Uterus (tissue), 4 donors: ENCODE data around the gene QKI. TPM values are rescaled to one million over a fixed set of nuclear protein-coding genes. Genes with fewer than 3 reads are reported as not detected.

Source experiments
- DNase-seq, 2 donors: peaks; one replicate each; pipeline ENCODE4 v3.0.0-alpha.2; 2019 to 2020
- H3K27ac ChIP-seq, 2 donors: fragments of 200-600 bp; sonication (generic); 1 replicate in 1 of 2; 2 replicates in 1 of 2; pipeline ENCODE4 v1.5.1; 2016 to 2018
- H3K27me3 ChIP-seq, 2 donors: fragments of 200-600 bp; sonication (generic); one replicate each; pipeline ENCODE4 v1.5.1; 2018 to 2019; ENCODE audit warnings: control low read depth in 1 of 2
- H3K36me3 ChIP-seq, 2 donors: fragments of 200-600 bp; sonication (generic); one replicate each; pipeline ENCODE4 v1.5.1; 2019; ENCODE audit warnings: control low read depth in 1 of 2
- H3K4me1 ChIP-seq, 2 donors: fragments of 200-600 bp; sonication (generic); one replicate each; pipeline ENCODE4 v1.5.1; 2018 to 2019; ENCODE audit warnings: control low read depth in 1 of 2
- H3K4me3 ChIP-seq, 2 donors: fragments of 200-600 bp; sonication (generic); 1 replicate in 1 of 2; 2 replicates in 1 of 2; pipeline ENCODE4 v1.5.1; 2018 to 2019; ENCODE audit warnings: mild to moderate bottlenecking in 1 of 2
- H3K9me3 ChIP-seq, 2 donors: fragments of 200-600 bp; sonication (generic); one replicate each; pipeline ENCODE4 v1.5.1; 2019; ENCODE audit warnings: control low read depth in 1 of 2
- CTCF ChIP-seq, 4 experiments: fragments of 200-600 bp in 2 of 4; fragments of 450-650 bp in 2 of 4; sonication (generic) in 2 of 4; IDR thresholded peaks; one replicate each; pipeline ENCODE4 v1.5.1; 2016 to 2019; ENCODE audit warnings: antibody characterized with exemption in 4 of 4, mild to moderate bottlenecking in 2 of 4, moderate library complexity in 1 of 4
- POLR2A ChIP-seq, 2 donors: fragments of 450-650 bp; IDR thresholded peaks; one replicate each; pipeline ENCODE4 v1.6.1; 2016; ENCODE audit warnings: antibody characterized with exemption in 2 of 2, mild to moderate bottlenecking in 1 of 2, moderate library complexity in 1 of 2
- intact Hi-C: fragments of 100-400 bp; cut with DNase I; formaldehyde crosslinking; loops from one replicate; pipeline ENCODE4 v1.15.1; 2023; ENCODE audit warnings: low total_unique reads
- total RNA-seq, 4 donors: library from RNA; depleted of rRNA in 3 of 4; stranded (reverse); fragments of >200 nt in 3 of 4; gene quantifications; one replicate each; pipeline versions ENCODE4 v1.1.0 to v1.2.4, GENCODE V29; 2014 to 2023
- donor health status: DM: yes; HTN: yes; CAD: no.

Gene QKI
- total RNA-seq, 4 donors from 2014 or later, result 93.5 to 213 (median 164) TPM

DNA sequence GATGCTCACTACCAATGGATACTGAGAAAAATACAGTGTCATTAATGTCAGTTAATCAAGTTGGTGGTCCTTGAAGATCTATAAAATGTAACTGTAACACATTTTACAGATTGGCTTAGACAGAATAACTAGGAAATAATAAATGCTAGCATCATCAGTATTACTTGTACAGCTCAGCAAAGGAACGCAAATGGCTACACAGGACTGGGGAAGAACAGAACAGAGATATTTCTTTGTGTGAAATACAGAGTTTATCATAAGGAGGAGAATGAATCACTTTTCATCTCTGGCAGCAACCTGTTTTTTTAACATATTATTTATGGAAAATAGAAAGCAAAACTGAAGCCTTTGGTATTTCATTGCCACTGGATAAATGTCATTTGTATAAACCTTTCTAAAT is 8.2 kb upstream of the QKI start:
- Histone ChIP-seq H3K4me1 (no peaks in the 10 kb centered on the region), H3K27me3 (no peaks in the 10 kb centered on the region), H3K4me3 (peak overlapping the region in 1 of 2 donors; percentile 1), H3K36me3 (no peaks in the 10 kb centered on the region), H3K27ac (peak overlapping the region; percentile 71 to 86), H3K9me3 (no peaks in the 10 kb centered on the region)
- TF ChIP-seq CTCF (IDR thresholded peaks at IDR 0.05) (no peak), POLR2A (IDR thresholded peaks at IDR 0.05) (no peak)
- DNase-seq, result no peak
- intact Hi-C loops, result no loop called here

- TF ChIP-seq CTCF (IDR thresholded peaks at IDR 0.05) (no peak), POLR2A (IDR thresholded peaks at IDR 0.05) (no peak)
- H3K4me1 ChIP-seq, result no peaks in the 10 kb centered on the region
- peak overlapping the region in 1 of 2 donors; percentile 86 for H3K27ac ChIP-seq
- no peaks in the 10 kb centered on the region for H3K36me3 ChIP-seq
- DNase-seq, result no peak
- intact Hi-C loops, result no loop called here
- H3K27me3 ChIP-seq, result no peaks in the 10 kb centered on the region
- no peak overlapping the region for H3K4me3 ChIP-seq
- no peaks in the 10 kb centered on the region for H3K9me3 ChIP-seq
These were observed 7.7 kb upstream of the QKI start for GRCh38 chr6:163406830-163407229.

DNA sequence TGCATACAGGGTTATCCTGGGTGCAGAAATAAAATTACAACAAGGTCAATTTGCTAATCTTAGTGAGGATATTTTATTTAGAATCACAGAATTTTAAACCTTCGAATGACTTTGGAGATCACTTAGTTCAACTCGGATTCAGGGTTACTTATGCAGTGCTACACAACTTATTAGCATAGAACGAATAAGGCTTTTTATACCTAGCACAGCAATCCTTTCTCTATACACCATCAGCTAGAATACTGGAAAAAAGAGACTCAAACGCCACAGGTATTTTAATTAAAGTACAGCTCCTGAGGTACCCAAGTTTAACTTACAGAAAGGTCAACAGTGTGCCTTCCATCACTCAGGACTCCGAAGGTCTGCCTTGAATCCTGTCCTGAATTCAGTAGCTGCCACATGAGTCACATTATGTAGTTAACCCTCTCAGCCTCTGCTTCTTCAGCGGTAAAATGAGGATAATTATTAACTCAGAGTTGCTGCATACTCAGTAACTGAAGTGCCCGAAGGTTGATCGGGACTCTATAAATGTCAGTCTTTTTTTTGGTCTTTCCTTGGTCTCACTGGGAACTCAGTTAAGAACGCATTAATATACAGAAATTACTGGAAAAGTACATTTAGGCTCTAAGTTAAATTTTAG is 6.0 kb upstream of the QKI start:
- Histone ChIP-seq H3K4me1 (no peaks in the 10 kb centered on the region), H3K27me3 (no peaks in the 10 kb centered on the region), H3K27ac (no peak overlapping the region), H3K36me3 (no peaks in the 10 kb centered on the region), H3K9me3 (no peaks in the 10 kb centered on the region), H3K4me3 (no peak overlapping the region)
- TF ChIP-seq POLR2A (IDR thresholded peaks at IDR 0.05), result no peak
- no peak for TF ChIP-seq CTCF (IDR thresholded peaks at IDR 0.05)
- intact Hi-C loops, result no loop called here
- no peak for DNase-seq

DNA sequence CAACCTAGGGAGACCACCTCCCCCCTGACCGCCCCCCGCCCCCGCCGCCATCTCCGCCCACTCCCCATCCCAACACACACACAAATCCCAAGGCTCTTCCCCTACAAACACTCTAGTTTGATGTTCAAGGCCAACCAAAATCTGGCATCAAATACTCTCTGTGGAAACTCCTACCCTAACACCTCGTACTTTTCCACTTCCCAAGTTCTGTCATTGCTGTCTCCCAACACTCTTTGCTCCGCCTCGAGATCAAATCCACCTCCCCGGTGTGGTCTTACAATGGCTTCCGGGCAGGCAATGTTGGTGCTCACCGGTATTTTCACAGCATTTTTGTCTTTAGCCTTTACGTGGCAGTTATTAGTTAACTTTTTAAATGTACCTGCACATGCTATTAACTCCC is 4.8 kb upstream of the QKI start:
- intact Hi-C loops, result no loop called here
- H3K36me3 ChIP-seq, result no peaks in the 10 kb centered on the region
- TF ChIP-seq CTCF (IDR thresholded peaks at IDR 0.05), result no peak
- TF ChIP-seq POLR2A (IDR thresholded peaks at IDR 0.05), result no peak
- H3K27me3 ChIP-seq, result no peaks in the 10 kb centered on the region
- H3K4me1 ChIP-seq, result no peaks in the 10 kb centered on the region
- DNase-seq, result no peak
- no peak overlapping the region for H3K27ac ChIP-seq
- no peak overlapping the region for H3K4me3 ChIP-seq
- H3K9me3 ChIP-seq, result no peaks in the 10 kb centered on the region

DNA sequence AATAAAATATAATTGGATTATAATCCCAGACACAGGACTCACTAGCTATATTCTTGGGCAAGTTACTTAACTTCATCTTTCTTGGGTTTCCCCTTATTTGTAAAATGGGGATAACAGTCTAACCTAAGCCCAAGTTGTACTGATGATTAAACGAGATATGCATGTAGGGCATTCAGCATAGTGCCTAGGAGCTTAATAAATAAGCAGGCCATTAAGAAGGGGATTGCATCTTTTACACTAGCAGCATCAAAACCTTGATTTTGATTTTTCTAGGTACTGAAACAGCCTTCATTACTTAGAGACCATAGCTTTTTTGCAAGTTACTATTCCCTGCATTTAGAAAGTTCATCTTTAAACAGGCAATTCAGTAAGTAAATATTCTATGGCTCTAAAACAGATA is 2.2 kb upstream of the QKI start:
- intact Hi-C loops, result no loop called here
- H3K36me3 ChIP-seq, result no peaks in the 10 kb centered on the region
- H3K4me1 ChIP-seq, result no peaks in the 10 kb centered on the region
- DNase-seq, result no peak
- no peaks in the 10 kb centered on the region for H3K27me3 ChIP-seq
- H3K9me3 ChIP-seq, result no peaks in the 10 kb centered on the region
- peak overlapping the region; percentile 100 for H3K27ac ChIP-seq
- H3K4me3 ChIP-seq, result peak overlapping the region in 1 of 2 donors; percentile 44
- no peak for TF ChIP-seq POLR2A (IDR thresholded peaks at IDR 0.05)
- TF ChIP-seq CTCF (IDR thresholded peaks at IDR 0.05), result no peak
